Activated T-cell treated with anti-CD3 and anti-CD28 coated beads for 1 hour (primary cell): Measurements from ENCODE around the gene INHBC.
"Not testable (repeated sequence)": the region's sequence is repeated elsewhere in the genome, so short reads cannot be mapped to it uniquely, and the experiment has no call there.

ENCODE experiments used
- DNase-seq: peaks from one replicate; pipeline ENCODE4 v3.0.0-alpha.2; 2020; ENCODE audit warnings: low read depth

INHBC gene

GRCh38 chr12:57434517-57435223 is at the start of gene INHBC:
Gene INHBC, plus strand, starts transcription at chr12:57434784. Its CDS starts 103 bp downstream, at chr12:57434887.
- no peak for DNase-seq

- DNase-seq: no peak
These were observed 49.0 kb upstream of the INHBC start for GRCh38 chr12:57385586-57385985.

- DNase-seq: no peak
These were observed 48.3 kb upstream of the INHBC start for GRCh38 chr12:57386187-57386720.

GRCh38 chr12:57388425-57388824 is 46.2 kb upstream of the INHBC start:
- no peak for DNase-seq

- no peak for DNase-seq
These were observed 45.6 kb upstream of the INHBC start for GRCh38 chr12:57389033-57389432.

GRCh38 chr12:57390174-57390573 is 44.4 kb upstream of the INHBC start:
- no peak for DNase-seq

- no peak for DNase-seq
These were observed 39.5 kb upstream of the INHBC start for GRCh38 chr12:57395121-57395520.

- no peak for DNase-seq
These were observed 37.1 kb upstream of the INHBC start for GRCh38 chr12:57397441-57397840.

- DNase-seq: not testable (repeated sequence)
These were observed 34.7 kb upstream of the INHBC start for GRCh38 chr12:57399718-57400463.

GRCh38 chr12:57401165-57401564 is 33.4 kb upstream of the INHBC start:
- DNase-seq: no peak

GRCh38 chr12:57402156-57402555 is 32.4 kb upstream of the INHBC start:
- not testable (repeated sequence) for DNase-seq

- DNase-seq: no peak
These were observed 29.5 kb upstream of the INHBC start for GRCh38 chr12:57404966-57405640.

- no peak for DNase-seq
These were observed 24.1 kb upstream of the INHBC start for GRCh38 chr12:57410534-57410933.

GRCh38 chr12:57414160-57414559 is 20.4 kb upstream of the INHBC start:
- DNase-seq: not testable (repeated sequence)

GRCh38 chr12:57415088-57415487 is 19.5 kb upstream of the INHBC start:
- DNase-seq: no peak

GRCh38 chr12:57416039-57416996 is 18.3 kb upstream of the INHBC start:
- DNase-seq: no peak

- no peak for DNase-seq
These were observed 16.3 kb upstream of the INHBC start for GRCh38 chr12:57418255-57418654.

- no peak for DNase-seq
These were observed 15.1 kb upstream of the INHBC start for GRCh38 chr12:57419495-57419894.

- no peak for DNase-seq
These were observed 14.1 kb upstream of the INHBC start for GRCh38 chr12:57420482-57420881.

GRCh38 chr12:57426948-57427347 is 7.6 kb upstream of the INHBC start:
- DNase-seq: not testable (repeated sequence)

GRCh38 chr12:57428965-57429364 is 5.6 kb upstream of the INHBC start:
- no peak for DNase-seq
